Measurements from ENCODE around the gene PPFIA4.

PPFIA4 gene

GRCh38 chr1:203117611-203118575 is 91.6 kb downstream of the PPFIA4 start:
- TF ChIP-seq ZNF274 (IDR thresholded peaks at IDR 0.05; ENCODE audit: low read depth, low read length): no peak
- no peak overlapping the region for H3K4me3 ChIP-seq (ENCODE audit: low read length)

- no peak for TF ChIP-seq ZNF274 (IDR thresholded peaks at IDR 0.05; ENCODE audit: low read depth, low read length)
Observed at GRCh38 chr1:203120325-203121153, 94.2 kb downstream of the PPFIA4 start.

GRCh38 chr1:203121186-203122015 is 95.1 kb downstream of the PPFIA4 start:
- no peak for TF ChIP-seq ZNF274 (IDR thresholded peaks at IDR 0.05; ENCODE audit: low read depth, low read length)
- no peak overlapping the region for H3K4me3 ChIP-seq (ENCODE audit: low read length)

More at GRCh38 chr1:203120325-203121153, 94.2 kb downstream of the PPFIA4 start:
- no peak overlapping the region for H3K4me3 ChIP-seq (ENCODE audit: low read length)

- TF ChIP-seq ZNF274 (IDR thresholded peaks at IDR 0.05; ENCODE audit: low read depth, low read length): no peak
- no peak overlapping the region for H3K4me3 ChIP-seq (ENCODE audit: low read length)
Observed at GRCh38 chr1:203122159-203122558, 95.9 kb downstream of the PPFIA4 start.

GRCh38 chr1:203124011-203124410 is 97.7 kb downstream of the PPFIA4 start:
- H3K4me3 ChIP-seq (ENCODE audit: low read length): no peak overlapping the region
- TF ChIP-seq ZNF274 (IDR thresholded peaks at IDR 0.05; ENCODE audit: low read depth, low read length): no peak

GRCh38 chr1:203124546-203125317 is 98.4 kb downstream of the PPFIA4 start:
- TF ChIP-seq ZNF274 (IDR thresholded peaks at IDR 0.05; ENCODE audit: low read depth, low read length): no peak
- H3K4me3 ChIP-seq (ENCODE audit: low read length): no peak overlapping the region

GRCh38 chr1:203126151-203126865 is 100.0 kb downstream of the PPFIA4 start:
- no peak overlapping the region for H3K4me3 ChIP-seq (ENCODE audit: low read length)
- no peak for TF ChIP-seq ZNF274 (IDR thresholded peaks at IDR 0.05; ENCODE audit: low read depth, low read length)

- H3K4me3 ChIP-seq (ENCODE audit: low read length): no peak overlapping the region
- TF ChIP-seq ZNF274 (IDR thresholded peaks at IDR 0.05; ENCODE audit: low read depth, low read length): no peak
Observed at GRCh38 chr1:203126866-203127665, 100.8 kb downstream of the PPFIA4 start.

GRCh38 chr1:203127666-203128430 is 101.6 kb downstream of the PPFIA4 start, which contains the start of gene ADORA1:
Gene ADORA1, plus strand, starts transcription at chr1:203127726. Its CDS starts 1,116 bp downstream, at chr1:203128842.
- no peak within 1 kb of the TSS for H3K4me3 ChIP-seq (ENCODE audit: low read length)
- TF ChIP-seq ZNF274 (IDR thresholded peaks at IDR 0.05; ENCODE audit: low read depth, low read length): no peak

- no peak for TF ChIP-seq ZNF274 (IDR thresholded peaks at IDR 0.05; ENCODE audit: low read depth, low read length)
- no peak overlapping the region for H3K4me3 ChIP-seq (ENCODE audit: low read length)
Observed at GRCh38 chr1:203128431-203128715, 102.1 kb downstream of the PPFIA4 start.
